ENCODE data around the gene SUSD2.

SUSD2 gene

GRCh38 chr22:24153353-24153752, 27.9 kb upstream of the SUSD2 start:
- DNase-seq = peak; percentile 79

- DNase-seq = peak; percentile 39
These were observed 27.3 kb upstream of the SUSD2 start for GRCh38 chr22:24153959-24154358.

DNA sequence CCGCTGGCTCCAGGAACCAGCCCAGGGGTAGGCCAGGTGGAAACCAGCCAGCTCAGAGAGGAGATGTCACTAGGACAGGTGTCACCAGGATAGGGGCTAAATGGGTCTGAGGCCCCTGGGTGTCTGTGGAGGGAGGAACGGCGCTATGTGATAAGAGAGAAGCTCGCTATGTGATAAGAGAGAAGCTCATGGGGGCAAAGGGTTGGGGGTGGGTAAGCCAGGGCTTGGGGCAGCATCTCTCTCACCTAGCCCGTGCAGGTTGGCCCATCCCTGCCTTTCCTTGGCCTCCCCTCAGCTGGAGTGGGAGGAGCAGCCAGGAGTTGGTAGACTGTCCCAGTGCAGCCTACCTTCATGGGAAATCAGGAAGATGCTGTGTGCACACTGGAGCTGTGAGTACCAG, 26.5 kb upstream of the SUSD2 start:
- DNase-seq = no peak

DNA sequence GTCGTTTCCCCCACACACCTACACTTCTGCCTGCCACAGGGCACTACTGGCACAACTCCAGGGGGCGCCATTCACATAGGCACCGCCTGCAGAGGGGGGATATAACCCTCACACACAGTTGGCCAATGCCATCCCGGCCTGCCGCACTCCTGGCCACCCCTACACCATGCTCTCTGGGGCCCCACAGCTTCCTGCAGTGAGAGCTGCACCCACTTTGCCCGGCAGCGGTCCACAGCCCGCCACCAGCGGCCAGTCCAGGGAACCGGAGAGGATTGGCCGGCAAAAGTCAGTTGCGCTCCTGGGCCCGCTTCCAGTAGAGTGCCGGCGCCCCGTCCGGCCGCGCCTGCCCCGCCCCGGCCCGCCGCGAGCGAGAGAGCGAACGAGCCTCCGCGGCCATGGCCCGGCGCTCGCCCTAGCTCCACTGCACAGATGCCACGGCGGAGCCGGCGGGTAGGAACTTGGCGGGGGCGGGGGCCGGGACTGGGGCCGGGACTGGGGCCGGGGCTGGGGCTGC, 25.6 kb upstream of the SUSD2 start:
- peak; percentile 65 for DNase-seq

DNA sequence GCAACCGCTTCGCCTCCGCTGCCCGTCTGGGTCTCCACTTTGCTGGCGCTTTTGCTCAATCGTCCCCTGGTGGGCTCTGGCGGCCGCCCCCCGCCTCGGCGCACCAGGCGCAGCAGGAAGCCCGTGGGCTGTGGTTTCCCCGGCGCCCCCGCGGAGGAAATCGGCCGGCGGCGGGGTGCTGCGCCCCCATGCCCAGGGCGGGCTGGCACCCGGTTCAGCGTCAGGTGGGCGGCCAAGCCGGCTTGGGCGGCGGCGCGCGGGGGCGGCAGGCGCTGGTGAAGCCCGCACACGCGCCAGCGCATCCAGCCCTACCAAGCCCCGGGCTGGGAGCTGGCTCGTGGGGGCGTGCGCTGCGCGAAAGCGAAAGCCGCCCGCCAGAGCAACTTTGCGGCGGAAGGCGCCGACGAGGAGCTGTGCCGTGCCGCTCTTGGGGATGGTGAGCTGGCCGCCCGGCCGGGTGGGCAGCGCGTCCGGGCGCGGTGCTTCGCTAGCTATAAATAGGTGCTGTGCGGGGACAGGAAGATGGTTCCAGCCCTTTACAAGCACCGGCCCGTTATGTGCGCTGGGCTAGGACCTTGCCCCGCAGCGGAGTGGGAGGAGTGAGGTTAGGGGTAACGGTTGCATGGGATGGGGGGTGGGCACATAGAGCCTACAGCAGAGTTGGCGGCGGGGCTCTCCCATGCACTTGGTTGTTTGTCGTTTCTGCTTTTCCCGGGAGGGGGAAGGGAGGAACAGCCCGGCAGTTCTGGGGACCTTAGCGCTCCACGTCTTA, 25.0 kb upstream of the SUSD2 start:
- peak; percentile 69 for DNase-seq

DNA sequence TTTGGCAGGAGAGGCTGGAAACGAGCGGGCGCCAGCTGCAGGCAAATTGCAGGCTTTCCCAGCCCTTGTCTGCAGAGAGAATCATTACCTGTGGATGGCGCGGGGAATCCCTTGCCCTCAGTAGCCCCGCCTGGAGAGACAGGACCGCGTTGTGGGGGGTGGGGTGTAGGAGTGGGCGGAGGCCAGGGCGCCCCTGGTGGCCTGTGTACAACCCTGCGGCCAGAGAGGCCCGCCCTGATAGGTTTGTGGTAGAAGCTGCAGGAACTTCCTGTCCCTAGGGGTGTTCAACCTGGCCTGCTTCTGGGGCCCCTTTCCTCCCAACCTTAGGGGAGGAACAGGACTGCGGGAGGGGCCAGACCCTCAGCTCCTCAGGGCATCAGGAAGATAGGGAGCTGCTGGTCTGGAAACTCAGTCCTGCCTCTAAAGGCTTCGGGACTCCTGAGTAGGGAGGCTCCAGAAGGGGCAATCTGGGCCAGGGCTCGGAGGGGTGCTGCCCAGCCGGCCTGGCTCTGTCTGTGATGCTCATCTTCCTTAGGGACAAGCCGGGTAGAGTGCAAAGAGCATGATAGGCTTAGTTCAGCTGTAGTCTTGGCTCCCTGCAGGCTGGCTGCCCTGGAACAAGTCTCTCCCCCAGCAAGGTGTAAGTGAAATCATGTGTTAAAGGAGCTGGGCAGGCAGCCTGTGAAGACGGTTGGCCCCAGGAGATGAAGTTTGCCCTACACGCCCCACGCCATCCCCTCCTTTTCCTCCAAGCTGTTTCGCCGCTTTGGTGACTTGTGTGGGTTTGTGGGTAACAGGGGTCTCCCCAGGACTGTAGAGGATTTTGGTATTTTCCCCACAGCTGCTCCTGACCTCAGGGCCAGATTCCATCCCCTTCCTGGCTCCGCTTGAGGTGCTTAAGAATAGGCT, 24.1 kb upstream of the SUSD2 start:
- peak; percentile 90 for DNase-seq

GRCh38 chr22:24157822-24158135, 23.5 kb upstream of the SUSD2 start:
- DNase-seq = no peak

DNA sequence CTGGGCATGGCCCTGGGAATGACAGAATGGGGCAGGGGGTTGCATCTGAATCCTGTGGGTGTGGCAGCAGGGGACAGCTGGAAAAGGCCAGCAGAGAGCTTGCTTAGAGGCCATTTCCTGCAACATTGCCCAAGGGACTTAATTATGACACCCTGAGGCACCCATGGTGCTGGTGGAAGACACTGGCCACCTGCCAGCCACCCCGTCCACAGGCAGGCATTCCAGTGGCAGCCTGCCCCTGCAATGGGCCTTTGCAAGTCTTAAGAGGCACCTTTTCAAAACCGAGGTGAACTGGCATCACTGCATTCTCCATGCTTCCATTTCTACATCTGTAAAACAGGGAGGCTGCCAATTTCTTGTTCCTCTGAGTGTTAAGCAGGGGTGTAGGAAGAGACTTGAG, 21.6 kb upstream of the SUSD2 start:
- DNase-seq = no peak

DNA sequence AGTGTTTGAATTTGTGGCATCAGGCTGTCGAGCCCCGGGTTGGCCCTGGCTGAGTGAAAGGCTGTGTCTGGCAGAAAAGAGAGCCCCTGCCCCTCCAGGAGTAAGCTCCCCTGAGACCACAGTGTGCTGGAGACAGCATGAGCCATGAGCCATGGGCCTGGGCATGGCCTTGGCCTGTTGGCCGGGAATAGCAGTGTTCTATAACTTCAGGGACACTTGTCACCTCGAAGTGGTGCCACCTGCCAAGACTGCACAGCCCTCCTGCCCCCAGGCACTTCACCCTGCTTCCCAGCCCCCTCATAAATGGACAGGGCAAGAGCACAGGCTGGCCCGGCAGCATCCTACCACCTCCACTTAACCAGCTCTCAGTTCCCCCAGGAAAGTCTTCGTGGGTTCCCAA, 20.7 kb upstream of the SUSD2 start:
- DNase-seq = no peak

DNA sequence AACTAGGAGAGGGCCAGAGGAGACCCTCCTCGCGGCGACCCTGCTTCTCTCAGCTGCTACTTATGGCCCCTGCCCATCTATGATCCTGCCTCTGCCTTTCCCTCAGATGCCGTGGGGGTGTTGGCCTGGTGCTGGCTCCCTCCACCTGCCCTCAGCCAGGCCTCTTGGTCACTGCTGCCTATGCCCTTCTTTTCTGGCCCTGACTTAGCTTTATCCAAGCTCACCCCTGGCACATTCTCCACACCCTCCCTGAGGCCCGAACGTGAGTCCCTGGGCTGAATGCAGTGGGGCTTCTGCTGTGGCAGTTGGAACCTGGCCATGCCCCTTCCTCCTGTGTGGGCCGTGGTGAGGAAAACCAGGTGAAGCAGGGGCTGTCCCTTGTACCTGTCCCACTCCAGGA, 19.8 kb upstream of the SUSD2 start:
- DNase-seq = no peak

- no peak for DNase-seq
These were observed 19.4 kb upstream of the SUSD2 start for GRCh38 chr22:24161909-24162308.

DNA sequence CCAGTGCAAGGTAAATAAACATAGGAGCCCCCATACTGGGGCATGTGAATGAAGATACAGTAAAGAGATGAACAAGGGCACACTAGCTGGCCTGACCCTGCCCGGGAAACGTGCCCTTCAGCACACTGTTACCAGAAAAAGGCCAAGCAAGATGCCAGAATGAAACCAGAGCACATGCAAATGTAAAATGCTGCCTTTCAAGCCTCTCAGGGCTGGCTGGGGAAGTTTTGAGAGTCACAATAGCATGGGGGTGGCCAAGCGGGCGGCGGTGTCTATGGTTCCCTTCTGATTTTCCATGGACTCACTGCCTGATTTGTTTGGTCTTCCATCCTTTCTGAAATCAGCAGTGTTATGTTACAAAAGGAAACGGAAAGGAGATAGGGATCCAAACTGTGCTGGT, 18.9 kb upstream of the SUSD2 start:
- DNase-seq = no peak

DNA sequence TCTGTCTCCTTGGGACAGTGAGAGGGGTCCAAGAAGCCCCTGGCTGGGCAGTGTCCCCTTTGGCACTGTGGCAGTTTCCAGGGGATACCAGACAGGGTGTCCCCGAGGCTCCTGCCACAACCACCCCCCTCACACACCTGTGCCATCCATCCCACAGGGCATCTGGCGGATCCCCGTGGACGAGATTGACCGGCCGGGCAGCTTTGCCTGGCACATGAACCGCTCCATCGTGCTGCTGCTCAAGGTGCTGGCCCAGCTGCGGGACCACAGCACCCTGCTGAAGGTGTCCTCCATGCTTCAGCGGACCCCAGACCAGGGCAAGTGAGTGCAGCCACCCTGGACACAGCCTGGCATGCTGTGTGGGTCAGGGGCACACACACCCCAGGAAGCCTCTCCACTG, 17.0 kb upstream of the SUSD2 start:
- no peak for DNase-seq

GRCh38 chr22:24164940-24165339, 16.3 kb upstream of the SUSD2 start:
- DNase-seq = no peak

DNA sequence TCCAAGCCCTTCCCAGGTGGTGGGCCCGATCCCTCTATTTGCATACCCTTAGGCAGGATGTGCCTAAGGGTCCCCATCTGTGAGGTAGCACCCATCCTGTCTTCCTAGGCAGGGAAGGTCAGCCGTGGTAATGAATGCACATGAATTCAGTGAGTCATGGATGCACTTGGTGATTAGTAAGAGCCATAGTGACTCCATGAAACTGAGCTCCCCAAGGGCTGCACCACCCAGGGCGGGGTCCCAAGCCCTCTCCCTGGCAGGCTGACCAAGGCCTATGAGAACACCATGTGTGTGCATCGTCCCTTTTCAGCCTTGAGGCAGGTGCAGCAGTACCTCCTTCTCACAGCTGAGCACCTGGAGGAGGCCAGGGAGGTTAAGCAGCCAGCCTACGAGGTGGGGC, 15.6 kb upstream of the SUSD2 start:
- DNase-seq = no peak

GRCh38 chr22:24166811-24167210, 14.5 kb upstream of the SUSD2 start:
- DNase-seq = no peak

- no peak for DNase-seq
These were observed 11.7 kb upstream of the SUSD2 start for GRCh38 chr22:24169439-24170058.

- no peak for DNase-seq
These were observed 11.1 kb upstream of the SUSD2 start for GRCh38 chr22:24170188-24170587.

GRCh38 chr22:24170632-24171031, 10.7 kb upstream of the SUSD2 start:
- DNase-seq = no peak

DNA sequence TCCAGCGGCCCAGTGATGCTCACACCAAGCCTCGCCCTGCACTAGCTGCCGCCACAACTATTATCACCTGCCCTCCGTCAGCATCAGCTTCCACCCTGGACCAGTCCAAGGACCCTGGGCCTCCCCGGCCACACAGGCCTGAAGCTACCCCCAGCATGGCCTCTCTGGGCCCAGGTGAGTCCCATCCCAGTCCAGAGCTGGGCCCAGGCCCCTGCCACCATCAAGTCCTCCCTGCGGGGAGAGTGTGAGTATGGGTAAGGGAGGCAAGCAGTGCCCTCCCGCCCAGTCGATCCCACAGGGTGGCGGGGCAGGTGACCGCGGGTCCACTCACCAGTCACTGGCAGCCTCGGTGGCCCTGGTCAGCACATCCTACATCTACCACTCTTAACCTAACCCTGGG, 9.5 kb upstream of the SUSD2 start:
- no peak for DNase-seq

- DNase-seq = peak; percentile 79
These were observed 6.0 kb upstream of the SUSD2 start for GRCh38 chr22:24175160-24175808.

- DNase-seq = no peak
These were observed 5.2 kb upstream of the SUSD2 start for GRCh38 chr22:24176040-24176439.

DNA sequence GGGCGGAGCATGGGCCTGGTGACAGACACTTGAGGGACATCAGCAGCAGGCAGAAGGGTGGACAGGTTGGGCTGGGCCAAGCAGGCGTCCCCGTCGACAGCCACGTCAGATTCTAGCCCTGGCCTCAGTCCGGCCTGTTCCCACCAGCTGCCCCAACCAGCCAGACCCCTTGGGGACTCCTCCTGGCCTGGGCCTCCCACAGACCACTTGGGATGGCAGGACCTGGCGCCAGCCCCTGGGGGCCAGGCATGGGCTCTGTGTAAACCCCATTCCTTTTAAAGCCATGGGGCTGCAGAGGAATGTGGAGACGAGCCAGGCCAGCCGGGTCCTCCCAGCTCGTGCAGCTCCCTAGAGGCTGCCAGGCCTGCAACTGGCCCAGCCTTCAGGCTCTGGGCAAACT, 4.7 kb upstream of the SUSD2 start:
- no peak for DNase-seq

Measured in CD4-positive, alpha-beta T cell treated with Interleukin-6 for 4 hours (primary cell).